ES-I3 (cell line): ENCODE results near the gene CAMK2N1.
A peak's percentile ranks its signal among the peaks of the same experiment; 100 is the strongest.
"Not testable (repeated sequence)": the region's sequence is repeated elsewhere in the genome, so short reads cannot be mapped to it uniquely, and the experiment has no call there.

Experiments used
- H3K36me3 ChIP-seq: 2 replicates; pipeline ENCODE4 v1.6.1; 2013; ENCODE audit warnings: mild to moderate bottlenecking, low read length, control low read depth, moderate library complexity; ENCODE audit not compliant: insufficient read depth
- H3K4me1 ChIP-seq: 2 replicates; pipeline ENCODE4 v1.6.1; 2013; ENCODE audit warnings: mild to moderate bottlenecking, control low read depth, low read length; ENCODE audit not compliant: insufficient read depth
- H3K9ac ChIP-seq: 2 replicates; pipeline ENCODE4 v1.6.1; 2013; ENCODE audit warnings: low read depth, mild to moderate bottlenecking, low read length, moderate library complexity
- H3K9me3 ChIP-seq: 2 replicates; pipeline ENCODE4 v1.6.1; 2013; ENCODE audit warnings: mild to moderate bottlenecking, low read length, moderate library complexity; ENCODE audit not compliant: control insufficient read depth, insufficient read depth

The CAMK2N1 gene

DNA sequence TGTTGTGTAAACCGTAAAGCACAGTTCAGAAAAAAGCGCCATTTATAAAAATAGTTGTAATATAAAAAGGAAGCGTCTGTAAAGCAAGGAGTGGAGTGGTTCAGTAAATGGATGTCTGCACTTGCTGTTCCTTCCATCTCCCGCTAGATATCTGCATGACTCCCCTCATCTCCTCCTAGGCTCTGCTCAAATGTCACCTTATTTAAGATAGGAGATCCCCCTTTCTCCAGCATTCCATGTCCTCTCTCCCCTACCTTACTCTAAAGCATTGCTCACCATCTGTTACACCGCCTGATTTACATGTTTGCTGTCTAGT lies 21.2 kb upstream of the CAMK2N1 start:
- Histone ChIP-seq H3K9me3 (no peaks in the 10 kb centered on the region), H3K4me1 (no peaks in the 10 kb centered on the region; the same call in 1 of the 2 replicates), H3K36me3 (peaks cover 2% of the 10 kb centered on the region; the same call in 1 of the 2 replicates), H3K9ac (peak overlapping the region; percentile 80)

DNA sequence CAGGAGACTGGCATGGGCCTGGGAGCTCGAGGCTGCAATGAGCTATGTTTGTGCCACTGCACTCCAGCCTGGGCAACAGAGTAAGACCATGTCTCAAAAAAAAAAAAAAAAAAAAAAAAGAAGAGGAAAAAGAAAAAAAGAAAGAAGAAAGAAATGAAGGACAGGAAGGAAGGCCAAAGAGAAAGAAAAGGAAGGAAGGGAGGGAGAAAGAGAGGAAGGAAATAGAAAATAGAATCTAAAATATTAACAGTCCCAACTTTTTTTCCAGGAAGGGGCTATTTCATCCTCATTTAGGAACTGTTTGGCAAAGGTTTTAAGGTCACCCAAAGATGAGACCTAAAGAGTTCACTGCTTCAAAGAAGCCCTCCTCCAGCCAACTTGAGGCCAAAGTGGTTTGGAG lies 19.5 kb upstream of the CAMK2N1 start:
- Histone ChIP-seq H3K36me3 (peaks cover 2% of the 10 kb centered on the region; the same call in 1 of the 2 replicates), H3K4me1 (no peaks in the 10 kb centered on the region; the same call in 1 of the 2 replicates), H3K9ac (no peak overlapping the region), H3K9me3 (no peaks in the 10 kb centered on the region)

GRCh38 chr1:20500716-20501115 lies 14.7 kb upstream of the CAMK2N1 start:
- no peaks in the 10 kb centered on the region for H3K9me3 ChIP-seq
- peaks cover 2% of the 10 kb centered on the region for H3K36me3 ChIP-seq
- H3K9ac ChIP-seq: no peak overlapping the region
- H3K4me1 ChIP-seq: no peaks in the 10 kb centered on the region

DNA sequence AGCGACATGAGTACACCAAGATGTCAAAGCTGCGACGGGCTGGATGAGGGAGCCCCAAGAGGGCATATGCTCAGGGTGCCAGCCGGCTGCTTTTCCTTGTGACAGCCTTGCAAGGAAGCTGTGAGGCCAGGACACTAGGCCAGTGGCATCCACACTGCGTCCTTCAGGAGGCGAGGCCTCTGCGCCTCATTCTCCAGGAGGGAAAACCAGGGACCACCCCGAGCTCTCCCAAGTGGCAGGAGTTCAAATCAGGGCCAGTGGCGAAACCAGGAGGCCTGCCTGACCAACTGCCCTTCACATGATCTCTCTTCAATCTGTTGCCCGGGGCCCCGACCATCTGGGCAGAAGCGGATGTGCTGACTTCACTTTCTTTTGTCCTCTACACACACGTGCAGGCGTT lies 13.7 kb upstream of the CAMK2N1 start:
- no peak overlapping the region for H3K9ac ChIP-seq
- no peaks in the 10 kb centered on the region for H3K9me3 ChIP-seq
- H3K36me3 ChIP-seq: no peaks in the 10 kb centered on the region; the same call in none of the 2 replicates
- H3K4me1 ChIP-seq: peaks cover 5% of the 10 kb centered on the region; the same call in 1 of the 2 replicates

DNA sequence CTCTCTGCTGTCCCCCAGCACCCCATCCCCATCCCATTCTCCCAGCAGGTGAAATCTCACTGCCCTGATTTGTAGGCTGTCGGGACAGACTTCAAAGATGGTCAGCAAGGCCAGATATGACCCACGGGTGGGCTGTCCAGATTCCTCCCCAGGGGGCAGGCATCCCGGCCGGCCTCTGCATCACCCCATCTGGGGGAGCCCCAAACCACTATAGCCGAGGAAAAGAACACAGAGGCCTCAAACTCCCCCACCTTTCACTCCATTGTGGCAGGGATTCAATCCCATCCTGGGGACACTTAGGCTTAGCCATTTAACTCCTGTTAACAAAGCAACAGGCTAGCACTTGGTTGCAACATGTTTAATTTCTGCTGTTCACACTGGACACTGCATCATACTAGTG lies 13.1 kb upstream of the CAMK2N1 start:
- Histone ChIP-seq H3K9ac (no peak overlapping the region), H3K9me3 (no peaks in the 10 kb centered on the region), H3K36me3 (no peaks in the 10 kb centered on the region; the same call in none of the 2 replicates), H3K4me1 (peaks cover 8% of the 10 kb centered on the region; the same call in 1 of the 2 replicates)

GRCh38 chr1:20498116-20498515 lies 12.1 kb upstream of the CAMK2N1 start:
- Histone ChIP-seq H3K9ac (no peak overlapping the region), H3K9me3 (no peaks in the 10 kb centered on the region), H3K4me1 (peaks cover 8% of the 10 kb centered on the region; the same call in 1 of the 2 replicates), H3K36me3 (no peaks in the 10 kb centered on the region; the same call in none of the 2 replicates)

DNA sequence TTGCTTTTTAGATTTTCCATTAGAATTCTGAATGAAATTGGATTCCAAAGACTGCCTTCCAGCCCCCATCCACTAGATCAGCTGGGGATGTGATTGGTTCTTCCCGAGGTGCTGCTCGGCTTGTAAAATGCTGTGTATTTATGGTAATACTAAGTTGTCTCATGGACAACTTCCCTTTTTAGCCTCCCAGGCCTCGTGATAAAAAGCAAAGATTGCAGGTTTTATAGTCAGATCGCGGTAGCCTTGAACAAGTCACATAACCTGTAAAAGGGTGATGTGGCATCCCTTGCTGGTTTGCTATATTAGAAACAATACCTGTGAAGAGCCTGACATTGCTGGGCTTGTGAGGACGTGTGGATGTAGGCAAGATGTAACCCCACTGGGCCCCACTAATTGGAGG lies 11.5 kb upstream of the CAMK2N1 start:
- Histone ChIP-seq H3K9ac (no peak overlapping the region), H3K36me3 (no peaks in the 10 kb centered on the region; the same call in 1 of the 2 replicates), H3K4me1 (peaks cover 8% of the 10 kb centered on the region; the same call in 1 of the 2 replicates), H3K9me3 (no peaks in the 10 kb centered on the region)

- not testable (repeated sequence) for H3K9me3 ChIP-seq, H3K4me1 ChIP-seq, H3K36me3 ChIP-seq, H3K9ac ChIP-seq
Measured at GRCh38 chr1:20496725-20497383, 10.8 kb upstream of the CAMK2N1 start.

- H3K9ac ChIP-seq: no peak overlapping the region
- H3K9me3 ChIP-seq: no peaks in the 10 kb centered on the region
- H3K4me1 ChIP-seq: peaks cover 8% of the 10 kb centered on the region; the same call in 1 of the 2 replicates
- no peaks in the 10 kb centered on the region; the same call in 1 of the 2 replicates for H3K36me3 ChIP-seq
Measured at GRCh38 chr1:20496241-20496661, 10.2 kb upstream of the CAMK2N1 start.

DNA sequence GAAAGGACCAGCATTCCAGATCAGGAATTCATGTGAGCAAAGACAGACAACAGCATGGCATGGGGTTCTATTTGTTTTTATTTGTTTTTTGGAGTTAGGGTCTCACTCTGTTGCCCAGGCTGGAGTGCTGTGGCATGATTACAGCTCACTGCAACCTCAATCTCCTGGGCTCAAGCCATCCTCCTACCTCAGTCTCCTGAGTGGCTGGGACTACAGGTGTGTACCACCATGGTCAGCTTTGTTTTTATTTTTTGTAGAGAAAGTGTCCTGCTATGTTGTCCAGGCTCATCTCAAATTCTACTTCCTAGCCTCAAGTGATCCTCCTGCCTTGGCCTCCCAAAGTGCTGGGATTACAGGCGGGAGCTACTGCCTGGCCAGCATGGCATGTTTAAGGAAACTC lies 9.7 kb upstream of the CAMK2N1 start:
- H3K9me3 ChIP-seq: no peaks in the 10 kb centered on the region
- H3K9ac ChIP-seq: no peak overlapping the region
- H3K4me1 ChIP-seq: peaks cover 8% of the 10 kb centered on the region; the same call in 1 of the 2 replicates
- no peaks in the 10 kb centered on the region; the same call in 1 of the 2 replicates for H3K36me3 ChIP-seq

- Histone ChIP-seq H3K9ac (no peak overlapping the region), H3K36me3 (no peaks in the 10 kb centered on the region), H3K4me1 (peaks cover 8% of the 10 kb centered on the region; the same call in 1 of the 2 replicates), H3K9me3 (no peaks in the 10 kb centered on the region)
Measured at GRCh38 chr1:20494609-20495311, 8.8 kb upstream of the CAMK2N1 start.

- H3K36me3 ChIP-seq: no peaks in the 10 kb centered on the region
- H3K9ac ChIP-seq: peak overlapping the region; percentile 28
- peaks cover 8% of the 10 kb centered on the region; the same call in 1 of the 2 replicates for H3K4me1 ChIP-seq
- H3K9me3 ChIP-seq: no peaks in the 10 kb centered on the region
Measured at GRCh38 chr1:20493839-20494608, 8.0 kb upstream of the CAMK2N1 start.

DNA sequence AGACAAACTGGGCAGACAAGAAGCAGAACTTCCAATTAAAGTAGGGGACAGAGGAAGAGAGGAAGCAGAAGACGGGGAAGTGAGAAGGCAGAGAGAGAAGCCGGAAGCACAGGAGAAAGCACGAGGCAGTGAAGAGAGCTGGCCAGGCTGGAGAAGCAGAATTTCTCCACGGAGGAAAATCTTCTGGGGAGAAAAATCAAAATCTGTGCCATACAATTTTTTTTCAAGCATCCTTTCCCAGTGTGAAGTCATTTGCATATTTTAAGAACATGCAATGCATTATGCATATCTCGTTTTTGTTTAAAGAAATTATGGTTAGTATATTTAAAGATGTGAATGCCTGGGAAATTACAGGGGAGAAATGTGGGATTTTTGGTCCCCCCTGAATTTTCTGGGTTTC lies 7.3 kb upstream of the CAMK2N1 start:
- H3K9me3 ChIP-seq: no peaks in the 10 kb centered on the region
- H3K4me1 ChIP-seq: peaks cover 14% of the 10 kb centered on the region; the same call in 1 of the 2 replicates
- no peak overlapping the region for H3K9ac ChIP-seq
- H3K36me3 ChIP-seq: no peaks in the 10 kb centered on the region

GRCh38 chr1:20492751-20493150 lies 6.7 kb upstream of the CAMK2N1 start:
- Histone ChIP-seq H3K9me3 (no peaks in the 10 kb centered on the region), H3K9ac (no peak overlapping the region), H3K4me1 (peaks cover 19% of the 10 kb centered on the region; the same call in 1 of the 2 replicates), H3K36me3 (no peaks in the 10 kb centered on the region)
